ENCODE measurements around the gene CCDC88C. TPM values are rescaled to one million over a fixed set of nuclear protein-coding genes. Genes with fewer than 3 reads are reported as not detected.
"Not testable (repeated sequence)": the region's sequence is repeated elsewhere in the genome, so short reads cannot be mapped to it uniquely, and the experiment has no call there.

The CCDC88C gene
- polyA plus RNA-seq, 1 donor, result 18.3 TPM

DNA sequence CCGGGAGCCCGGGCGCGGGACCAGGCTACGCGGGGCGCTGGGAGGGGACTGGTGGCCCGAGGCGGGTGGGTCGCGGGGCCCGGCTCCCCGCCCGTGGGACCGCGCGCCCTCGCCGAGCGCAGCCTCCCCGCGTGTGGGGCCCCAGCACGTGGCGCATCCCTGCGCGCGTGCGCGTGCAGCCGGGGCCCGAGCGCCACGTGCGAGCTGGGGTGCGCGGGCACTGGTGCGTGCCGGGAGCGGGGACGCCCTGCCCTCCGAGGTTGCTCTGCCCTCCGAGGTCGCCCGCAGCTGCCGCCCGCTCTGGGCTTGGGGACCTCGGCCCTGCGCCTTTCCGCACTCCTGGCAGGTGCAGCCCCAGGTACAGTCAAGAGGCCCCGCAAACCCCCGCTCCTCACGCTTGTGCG is 365 bp upstream of the CCDC88C start:
- peak; percentile 63 for DNase-seq

DNA sequence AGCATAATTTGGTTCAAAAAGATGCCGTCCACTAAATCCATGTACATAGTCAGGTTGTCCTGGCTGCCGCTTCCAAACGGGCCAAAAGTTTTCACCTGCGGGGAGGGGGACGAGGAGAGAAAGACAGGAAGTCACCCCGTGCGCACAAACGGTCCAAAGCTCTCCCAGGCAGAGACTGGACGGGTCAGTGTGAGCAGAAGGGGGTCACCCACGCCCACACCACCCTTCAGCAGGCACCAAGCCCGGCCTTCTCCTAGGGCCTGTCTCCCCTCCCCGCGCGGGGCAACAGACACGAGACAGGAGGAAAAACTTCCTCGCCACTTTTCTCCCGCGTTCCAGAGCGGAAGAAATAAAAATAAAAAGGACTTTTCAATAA is 888 bp downstream of the CCDC88C start:
- DNase-seq, result no peak

DNA sequence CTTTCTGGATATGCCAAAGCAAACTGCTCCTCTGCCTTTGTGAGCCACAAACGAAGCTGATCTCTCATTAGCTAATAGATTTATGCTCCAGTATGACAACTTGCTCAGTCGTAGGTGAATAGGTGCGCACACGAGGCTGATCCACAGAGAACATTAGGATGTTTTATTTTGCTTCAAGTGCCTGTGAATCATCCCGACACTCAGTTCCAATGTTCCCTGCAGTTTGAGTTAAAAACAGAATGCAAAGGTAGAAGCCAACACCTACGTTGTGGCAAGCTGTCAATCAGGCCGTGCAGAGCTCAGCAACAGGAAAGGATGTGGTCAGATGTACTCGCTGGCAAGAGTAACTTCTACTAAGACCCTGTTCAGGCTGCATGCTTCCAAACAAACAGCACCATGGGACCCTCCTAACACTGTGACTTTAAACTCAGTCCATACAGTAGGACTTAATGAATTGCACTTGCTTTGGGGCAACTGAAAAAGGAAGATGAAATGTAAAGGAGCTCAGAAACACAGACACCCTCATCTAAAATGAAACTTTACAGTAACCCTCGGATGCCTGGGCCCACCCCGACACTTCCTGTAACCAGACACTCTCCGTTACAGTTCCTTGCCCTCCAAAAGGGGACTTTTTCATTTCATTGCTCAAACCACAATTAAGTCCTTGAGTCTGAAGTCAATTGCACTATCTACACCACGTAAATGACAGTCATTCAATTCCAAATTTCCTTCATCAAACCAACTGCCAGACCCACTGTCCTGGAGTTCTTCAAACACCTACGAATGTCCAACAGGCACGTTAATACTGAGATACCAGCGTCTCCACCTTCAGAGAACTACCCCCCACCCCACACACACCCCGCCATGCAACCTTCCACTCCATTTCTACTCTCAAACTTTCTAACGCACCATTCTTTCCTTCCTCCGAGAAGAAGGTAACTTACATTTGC is 1.6 kb downstream of the CCDC88C start:
- no peak for DNase-seq

DNA sequence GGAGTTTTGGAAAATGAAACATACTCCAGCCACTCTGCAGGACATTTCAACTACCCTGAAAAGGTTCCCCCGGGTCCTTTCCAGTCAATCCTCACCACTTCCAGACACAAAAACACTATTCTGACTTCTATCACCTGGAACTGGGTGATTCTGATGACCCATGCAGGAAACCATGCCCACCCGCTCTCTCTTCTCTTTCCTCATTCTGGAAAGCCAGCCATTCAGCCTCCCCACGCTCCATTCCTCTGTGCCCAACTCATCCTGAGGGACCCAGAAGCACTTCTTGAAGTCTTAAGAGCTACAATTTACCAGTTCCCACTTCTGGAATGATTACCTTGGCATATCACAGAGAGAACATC is 3.2 kb downstream of the CCDC88C start:
- DNase-seq, result no peak

DNA sequence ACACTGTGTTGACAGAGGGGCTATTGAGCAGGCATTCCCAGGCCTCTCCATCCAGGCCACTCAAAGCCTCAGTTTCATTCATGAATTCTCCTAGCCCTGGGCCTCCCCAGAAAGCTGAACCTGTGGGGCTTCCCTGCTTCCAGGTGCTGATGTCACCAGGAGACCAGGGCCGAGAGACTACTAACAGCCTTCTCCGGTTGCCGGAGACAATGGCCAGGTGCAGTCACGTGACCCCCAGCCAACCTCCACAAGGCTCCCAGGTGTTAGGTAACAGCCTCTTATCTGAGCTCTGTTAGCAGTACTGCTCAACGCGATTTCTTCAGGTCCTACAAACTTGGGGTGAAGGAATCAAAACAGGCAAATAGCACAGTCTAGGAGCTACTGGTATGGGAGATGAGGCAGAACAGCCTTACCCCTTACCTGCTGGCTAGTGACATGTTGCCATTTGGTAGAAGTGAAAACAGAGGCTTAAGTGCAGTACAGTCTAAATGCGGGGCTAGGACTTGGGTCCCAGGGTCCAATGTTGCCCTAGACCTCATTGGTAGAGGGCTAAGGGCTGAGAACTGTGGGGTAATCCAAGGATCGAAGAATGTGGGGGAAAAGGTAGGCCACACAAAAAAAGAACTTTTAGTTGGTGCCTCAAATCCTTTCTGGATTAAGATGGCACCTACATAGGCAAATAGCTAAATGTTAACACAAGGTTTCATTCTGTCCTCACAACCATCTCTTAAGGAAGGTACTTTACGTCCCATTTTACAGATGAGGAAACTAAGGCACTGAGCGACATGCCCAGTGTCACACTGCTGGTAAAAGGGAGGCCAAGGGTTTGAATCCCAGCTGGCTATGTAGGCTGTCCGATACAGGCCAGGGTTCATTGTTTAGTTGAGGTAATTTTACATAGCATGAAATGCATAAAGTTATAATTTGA is 3.8 kb downstream of the CCDC88C start:
- DNase-seq, result no peak

DNA sequence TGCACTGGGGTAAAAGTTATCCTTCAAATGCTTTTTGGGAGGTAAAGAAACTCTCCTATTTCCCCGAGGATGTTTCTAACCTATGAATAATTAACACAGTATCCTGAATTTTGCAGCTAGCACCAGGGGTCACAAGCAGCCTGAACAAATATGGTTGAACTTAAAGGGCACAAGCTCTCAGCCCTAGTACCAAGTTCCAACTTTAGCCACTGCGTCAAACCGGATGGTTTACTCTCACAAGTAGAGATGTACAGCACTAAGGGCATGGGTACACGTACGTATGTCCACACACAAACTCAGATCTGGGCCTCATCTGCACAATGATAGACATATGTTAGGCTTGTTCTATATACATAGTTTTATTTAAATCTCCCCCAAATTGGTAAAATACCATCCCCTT is 4.7 kb downstream of the CCDC88C start:
- no peak for DNase-seq

DNA sequence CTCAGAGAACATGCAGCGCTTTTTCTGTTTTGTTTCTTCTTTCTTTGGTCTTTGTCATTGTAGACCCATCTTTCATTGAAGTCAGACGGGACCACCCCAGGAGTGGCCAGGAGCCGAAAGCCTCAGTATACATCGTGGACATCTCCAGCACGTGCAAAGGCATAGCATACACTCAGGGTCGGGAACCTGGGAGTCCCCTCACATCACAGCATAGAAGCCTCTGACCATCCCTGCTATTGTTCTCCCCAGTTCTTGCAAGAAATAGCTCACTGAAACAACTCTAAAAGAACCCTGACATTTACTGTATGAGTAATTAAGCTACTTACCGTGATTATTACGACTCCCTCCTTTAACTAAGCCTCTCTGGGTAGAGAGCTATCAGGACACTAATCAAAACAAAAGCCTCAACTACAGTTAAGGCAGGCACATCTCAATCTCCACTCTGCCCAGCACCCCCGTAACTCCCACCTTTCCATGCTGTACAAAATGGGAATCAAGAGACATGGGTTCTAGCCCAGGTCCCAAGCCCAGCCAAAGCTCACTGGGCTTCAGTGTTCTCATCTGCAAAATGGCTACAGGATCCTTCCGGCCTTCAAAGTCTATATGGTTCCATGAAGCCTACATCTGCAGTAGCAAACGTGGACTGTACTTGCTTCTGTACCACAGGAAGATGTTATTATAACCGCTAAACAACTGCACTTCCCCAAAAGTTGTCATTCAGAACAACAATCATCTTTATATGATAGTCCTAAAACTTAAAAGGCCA is 6.7 kb downstream of the CCDC88C start:
- DNase-seq, result no peak

DNA sequence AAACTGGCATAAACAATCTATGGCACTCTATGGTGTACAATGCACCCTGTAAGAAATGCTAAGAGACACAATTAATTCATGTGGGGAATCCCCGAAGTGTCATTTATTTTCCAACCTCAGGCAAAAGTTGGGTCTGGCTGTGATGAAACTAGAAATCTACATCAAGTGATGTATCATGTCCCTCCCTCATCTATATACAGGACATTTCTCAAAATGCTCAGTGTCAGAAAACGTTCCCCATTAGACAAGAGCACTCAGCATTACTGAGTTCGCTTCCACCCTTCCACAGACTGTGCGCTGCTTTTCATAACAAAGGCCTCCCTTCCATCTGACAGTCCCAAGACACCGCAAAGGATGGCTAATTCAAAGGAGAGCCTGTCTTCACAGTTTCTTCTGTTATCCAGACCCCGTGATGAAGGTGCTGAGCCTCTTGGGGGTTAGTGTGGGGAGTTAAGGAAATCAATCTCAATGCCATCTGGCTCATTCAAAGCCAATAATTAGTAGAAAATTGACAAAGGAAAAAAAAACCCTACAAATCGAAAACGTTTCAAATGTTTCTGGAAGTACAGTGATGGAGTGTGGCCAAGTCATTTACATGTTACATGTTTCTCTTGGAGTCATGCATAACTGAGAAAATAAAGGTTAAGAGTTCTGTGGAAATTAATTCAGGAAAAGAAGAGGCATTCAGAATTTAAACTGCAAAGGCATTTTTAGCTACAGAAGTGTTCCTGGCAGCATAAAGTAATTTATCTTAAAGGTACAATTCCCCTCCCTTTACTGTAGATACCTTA is 7.5 kb downstream of the CCDC88C start:
- no peak for DNase-seq

DNA sequence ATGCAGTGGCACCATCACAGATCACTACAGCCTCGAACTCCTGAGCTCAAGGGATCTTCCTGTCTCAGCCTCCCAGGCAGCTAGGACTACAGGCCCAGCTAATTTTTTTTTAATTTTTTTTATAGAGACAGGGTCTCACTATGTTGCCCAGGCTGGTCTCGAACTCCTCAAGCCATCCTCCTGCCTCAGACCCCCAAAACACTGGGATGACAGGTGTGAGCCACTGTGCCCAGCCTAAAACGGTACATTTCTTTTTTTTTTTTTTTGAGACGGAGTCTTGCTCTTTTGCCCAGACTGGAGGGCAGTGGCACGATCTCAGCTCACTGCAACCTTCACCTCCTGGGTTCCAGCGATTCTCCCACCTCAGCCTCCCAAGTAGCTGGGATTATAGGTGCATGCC is 8.4 kb downstream of the CCDC88C start:
- DNase-seq, result not testable (repeated sequence)

DNA sequence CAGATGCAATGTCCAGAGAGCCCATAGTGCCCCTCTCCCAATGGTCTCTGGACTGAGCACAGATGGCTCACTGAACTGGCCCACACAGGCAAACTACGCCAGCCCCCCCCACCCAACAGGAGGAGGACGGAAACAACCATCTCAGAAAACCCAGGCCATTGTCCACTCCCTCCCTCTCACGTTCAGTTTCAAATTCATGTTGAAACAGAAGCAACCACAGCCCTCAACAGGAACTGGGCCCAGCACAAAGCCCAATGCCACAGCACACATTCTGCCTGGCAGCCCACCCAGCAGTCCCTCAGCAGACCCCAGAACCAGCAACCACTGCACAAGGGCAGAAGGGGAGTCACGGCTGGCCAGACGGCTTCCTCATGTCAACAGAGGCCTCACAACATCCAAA is 10.6 kb downstream of the CCDC88C start:
- DNase-seq, result no peak

DNA sequence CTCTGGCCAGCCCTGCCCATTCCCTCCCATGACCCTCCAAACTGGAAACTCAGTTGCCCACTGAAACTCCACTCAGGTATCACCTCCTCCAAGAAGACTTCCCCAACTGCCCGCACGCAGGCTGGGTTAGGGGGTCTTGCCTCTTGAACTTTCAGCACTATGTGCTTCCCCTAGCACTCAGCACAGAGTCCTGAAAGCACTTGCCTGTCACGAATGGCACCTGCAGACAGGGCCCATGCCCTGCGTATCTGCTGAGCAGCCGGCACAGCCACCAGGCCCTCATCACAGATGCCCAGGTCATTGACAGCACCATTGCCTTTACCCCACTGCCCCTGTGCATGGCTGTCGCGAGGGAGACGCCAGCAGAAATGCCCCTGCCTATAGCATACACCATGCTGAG is 11.2 kb downstream of the CCDC88C start:
- DNase-seq, result no peak

DNA sequence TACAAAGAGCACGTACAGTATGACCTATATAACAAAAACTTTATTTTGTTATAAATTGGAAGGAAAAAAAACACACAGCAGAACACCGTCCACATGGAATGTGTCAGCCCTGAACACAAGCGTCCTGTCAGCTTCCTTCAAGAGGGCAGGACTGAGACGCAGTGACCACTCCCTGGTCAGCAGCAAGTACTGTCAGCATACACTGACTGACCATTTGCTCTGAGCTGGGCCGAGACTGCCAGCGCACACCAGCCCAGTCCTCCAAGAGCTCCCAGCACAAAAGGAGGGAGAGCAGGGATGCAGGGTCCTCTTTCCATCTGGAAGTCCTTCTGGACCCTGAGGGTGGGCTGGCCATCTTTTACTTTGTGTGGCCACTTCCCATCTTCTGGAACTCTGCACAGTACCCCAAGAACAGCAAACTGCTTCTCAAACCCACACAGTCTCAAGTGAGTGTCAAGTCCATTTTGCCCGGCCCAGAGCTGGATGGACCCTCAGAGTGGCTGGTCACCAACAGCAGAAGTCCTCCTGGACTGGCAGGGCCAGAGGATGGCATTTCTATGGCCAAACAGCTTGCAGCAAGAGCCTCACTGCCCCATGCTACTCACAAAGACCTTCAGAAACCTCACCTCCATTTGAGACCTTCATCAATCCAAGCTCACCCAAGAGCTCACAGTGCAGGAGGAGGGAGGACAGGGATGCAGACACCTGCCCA is 11.7 kb downstream of the CCDC88C start:
- no peak for DNase-seq

DNA sequence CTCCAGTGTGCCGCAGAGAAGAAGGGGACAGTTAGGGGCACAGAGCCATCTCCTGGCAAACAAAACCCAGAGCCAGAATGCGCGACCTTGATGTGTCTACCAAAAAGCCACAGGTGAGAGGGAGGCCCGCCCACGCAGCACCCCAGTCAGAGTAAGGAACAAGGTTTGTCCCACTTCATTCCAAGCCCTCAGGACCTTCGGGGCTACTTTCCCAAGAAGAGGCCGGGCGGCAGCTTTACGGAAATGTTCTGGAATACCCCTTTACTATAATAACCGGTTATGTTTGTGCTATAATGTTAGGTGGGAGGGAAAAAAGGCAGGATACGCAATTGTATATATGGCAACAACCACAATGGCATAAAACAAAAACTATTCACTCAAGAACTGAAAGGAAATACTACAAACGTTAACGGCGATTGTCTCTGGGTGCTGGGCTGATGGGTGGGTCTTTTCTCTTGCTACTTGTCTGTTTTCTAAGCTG is 12.3 kb downstream of the CCDC88C start:
- DNase-seq, result no peak

DNA sequence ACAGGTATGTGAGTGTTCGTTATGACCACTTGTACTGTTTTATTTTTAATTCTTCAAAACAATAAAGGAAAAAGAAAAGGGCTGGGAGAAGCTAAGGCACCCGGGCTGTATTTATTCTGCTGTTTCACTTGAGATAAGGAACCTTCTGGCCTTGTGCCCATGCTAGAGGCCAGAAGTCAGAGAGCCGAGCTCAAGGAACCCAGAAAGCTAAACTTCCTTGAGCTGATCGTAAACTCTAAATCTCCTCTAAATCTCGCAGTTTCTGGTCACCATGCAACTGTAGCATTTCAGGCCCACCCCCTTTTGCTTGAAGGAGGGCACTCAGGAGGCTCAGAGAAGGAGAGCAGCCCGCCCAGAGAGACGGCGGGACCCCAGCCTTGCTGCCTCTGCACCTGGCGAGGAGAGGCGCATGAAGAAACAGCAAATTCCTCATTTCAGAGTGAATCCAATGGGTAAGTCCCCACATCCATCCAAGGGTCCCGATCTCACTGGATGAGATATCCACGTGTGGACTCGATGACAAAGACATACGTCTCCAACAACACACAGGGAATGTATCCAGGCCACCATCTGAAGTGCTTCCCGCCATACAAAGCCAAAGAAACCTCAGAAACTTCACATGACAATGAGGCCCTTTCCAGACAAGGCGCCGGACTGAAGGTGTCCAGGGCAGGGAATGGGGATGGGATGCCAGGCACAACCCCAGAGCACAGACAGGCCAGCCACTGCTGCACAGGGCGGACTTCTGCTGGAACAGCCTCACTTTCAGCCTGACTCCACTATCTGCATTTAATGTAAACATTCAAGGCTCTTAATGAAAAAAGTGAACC is 14.6 kb downstream of the CCDC88C start:
- no peak for DNase-seq

DNA sequence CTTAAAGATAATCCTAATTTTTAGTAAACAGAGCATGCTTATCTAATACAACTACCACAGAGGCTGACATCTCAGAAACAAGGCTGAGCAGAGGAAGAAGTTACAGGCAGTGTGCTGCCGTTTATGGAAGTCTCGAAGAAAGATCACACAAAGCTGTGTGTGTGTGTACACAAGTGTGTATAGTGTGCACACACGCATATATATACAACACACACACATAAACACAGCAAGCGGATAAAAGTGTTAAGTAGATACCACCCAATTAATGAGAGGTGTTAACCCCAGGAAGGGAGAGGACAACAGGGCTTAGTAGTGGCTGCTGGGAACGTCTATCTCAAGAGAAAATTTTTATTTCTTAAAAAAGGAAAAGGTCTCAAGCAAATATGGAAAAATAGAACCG is 15.3 kb downstream of the CCDC88C start:
- no peak for DNase-seq

DNA sequence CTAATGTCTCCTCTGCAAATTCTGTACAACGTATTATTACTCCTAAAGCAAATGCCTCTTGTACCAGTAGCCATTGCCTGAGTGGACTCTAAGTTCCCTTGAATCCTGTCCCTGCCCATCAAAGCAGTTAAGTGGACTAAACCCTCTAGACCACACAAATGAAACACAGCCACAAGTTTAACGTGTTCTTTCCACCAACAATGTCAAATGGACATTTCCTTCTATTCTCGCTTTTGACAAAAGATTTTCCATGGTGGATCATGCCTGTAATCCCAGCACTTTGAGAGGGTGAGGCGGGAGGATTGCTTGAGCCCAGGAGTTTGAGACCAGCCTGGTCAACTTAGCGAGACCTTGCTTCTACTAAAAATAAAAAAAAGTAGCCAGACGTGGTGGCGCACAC is 15.9 kb downstream of the CCDC88C start:
- no peak for DNase-seq

DNA sequence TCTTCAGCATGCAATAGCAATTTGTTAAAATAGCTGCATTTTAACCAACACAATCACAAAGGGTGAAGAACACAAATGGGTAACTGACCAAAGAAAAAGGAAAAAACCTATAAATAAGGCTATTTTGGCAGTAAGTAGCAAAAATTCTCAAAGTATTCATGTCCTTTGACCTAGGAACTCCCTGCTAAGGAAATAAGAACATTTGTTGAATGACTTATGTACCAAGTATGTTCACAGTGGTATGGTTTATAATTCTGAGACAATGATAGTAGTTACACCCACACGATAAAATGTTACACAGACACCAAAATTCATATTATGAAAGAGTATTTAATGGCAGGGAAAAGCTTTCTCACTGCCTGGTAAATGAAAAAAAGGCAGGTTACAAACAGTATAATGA is 16.9 kb downstream of the CCDC88C start:
- DNase-seq, result no peak

DNA sequence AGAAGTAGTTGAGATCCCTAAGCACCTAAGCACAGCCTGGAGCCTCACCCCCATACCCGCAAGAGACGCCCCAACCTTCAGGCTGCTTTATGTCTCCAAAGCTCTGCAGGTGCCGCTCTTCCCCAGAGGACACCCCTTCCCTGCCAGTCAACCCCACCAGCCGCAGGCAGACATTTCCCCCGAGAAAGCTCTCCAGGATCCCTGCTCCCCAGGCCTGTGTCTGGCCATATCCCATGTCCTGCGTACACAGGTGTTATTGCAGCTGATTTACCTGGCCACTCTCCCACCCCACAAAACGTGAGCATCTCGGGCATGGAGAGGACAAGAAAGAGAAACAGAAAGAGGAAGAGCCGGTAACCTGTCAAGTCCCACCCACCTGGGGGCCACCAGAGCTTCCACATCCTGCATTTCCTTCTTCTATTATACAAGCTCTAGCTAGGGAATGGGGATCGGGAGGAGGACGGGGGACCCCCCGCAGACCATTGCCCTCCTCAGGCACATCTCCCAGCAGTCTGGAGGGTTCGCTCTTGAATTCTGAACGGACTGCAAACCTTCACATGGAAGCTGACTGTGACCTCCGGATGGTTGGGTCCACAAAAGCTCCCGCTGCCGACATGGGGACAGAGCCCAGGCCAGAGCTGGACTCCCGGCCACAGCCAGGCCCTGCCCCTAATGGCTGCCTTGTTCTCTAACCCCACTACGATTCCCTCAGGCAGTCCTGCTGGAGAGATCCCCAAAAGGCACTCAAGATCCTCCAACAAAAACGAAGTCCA is 17.6 kb downstream of the CCDC88C start:
- no peak for DNase-seq

DNA sequence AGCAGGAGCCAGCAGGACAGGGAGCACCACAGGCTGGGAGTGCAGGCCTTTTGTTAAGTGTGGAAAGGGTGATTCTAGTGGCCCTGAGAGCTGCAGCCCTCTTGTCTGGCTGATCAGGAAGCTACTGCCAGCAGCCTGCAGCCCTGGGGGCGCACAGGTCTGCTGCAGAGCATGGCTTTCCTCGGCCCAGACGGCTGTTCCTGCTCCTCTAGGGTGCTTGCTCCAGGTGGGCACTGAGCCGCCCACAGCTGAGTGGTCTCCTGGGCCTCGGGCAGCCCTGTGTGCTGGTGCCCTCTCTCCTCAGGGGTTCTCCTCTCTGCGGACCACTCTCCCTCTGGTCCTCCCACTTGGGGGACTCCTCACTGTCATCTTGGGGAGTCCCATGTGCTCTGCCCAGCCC is 18.9 kb downstream of the CCDC88C start:
- no peak for DNase-seq
